NCI-H187 treated with DMSO at 0.1 percent for 48 hours (cell line): ENCODE measurements around the gene ECE1.
A peak's percentile ranks its signal among the peaks of the same experiment; 100 is the strongest.

Experiments used
- DNase-seq: peaks from one replicate; lab custom pipeline; 2025; lab: John Stamatoyannopoulos, UW

ECE1 gene

DNA sequence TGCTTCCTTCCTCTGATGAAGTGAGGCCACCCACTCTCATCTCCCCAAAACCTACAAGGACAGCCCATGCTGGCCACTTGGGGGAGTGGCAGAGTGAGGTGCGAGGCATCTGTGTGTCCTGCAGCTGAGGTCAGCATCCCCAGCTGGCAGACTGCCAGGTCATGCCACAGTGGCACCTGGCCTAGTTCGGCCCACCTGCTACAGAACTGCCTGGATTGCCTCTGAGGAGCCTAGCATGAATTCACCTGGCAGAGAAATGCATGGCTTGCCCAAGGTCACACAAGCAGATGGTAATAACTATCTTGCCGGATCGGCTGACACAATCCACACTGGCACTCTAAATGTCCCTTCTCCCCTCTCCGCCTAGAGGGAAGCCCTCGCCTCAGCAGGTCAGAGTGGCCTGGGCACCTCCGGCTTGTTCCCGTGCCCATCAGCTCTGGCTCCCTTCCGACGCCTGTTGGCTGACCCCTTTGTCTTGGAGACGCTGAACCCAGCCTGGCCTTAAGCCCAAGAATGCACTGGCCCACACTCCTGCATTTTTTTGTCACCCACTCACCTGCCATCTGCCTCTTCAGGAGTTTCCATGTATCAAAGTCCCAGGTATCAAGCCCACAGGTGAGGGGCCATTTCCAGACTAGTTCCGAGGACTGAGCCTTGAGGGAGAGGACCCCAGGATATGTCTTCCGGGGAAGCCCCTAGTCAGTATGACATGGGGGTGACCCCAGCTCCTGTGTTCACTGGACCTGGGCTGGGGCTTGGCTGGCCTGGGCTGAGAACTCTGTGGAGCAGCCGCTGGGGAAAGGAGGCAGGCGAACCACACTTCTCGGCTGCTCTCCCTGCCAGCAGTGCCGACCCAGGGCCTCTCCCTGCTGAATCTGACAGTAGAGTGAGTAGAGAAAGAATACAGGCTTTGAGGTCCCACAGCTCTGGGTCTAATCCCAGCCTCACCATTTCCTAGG lies 21.7 kb downstream of the ECE1 start:
- peak; percentile 21 for DNase-seq

DNA sequence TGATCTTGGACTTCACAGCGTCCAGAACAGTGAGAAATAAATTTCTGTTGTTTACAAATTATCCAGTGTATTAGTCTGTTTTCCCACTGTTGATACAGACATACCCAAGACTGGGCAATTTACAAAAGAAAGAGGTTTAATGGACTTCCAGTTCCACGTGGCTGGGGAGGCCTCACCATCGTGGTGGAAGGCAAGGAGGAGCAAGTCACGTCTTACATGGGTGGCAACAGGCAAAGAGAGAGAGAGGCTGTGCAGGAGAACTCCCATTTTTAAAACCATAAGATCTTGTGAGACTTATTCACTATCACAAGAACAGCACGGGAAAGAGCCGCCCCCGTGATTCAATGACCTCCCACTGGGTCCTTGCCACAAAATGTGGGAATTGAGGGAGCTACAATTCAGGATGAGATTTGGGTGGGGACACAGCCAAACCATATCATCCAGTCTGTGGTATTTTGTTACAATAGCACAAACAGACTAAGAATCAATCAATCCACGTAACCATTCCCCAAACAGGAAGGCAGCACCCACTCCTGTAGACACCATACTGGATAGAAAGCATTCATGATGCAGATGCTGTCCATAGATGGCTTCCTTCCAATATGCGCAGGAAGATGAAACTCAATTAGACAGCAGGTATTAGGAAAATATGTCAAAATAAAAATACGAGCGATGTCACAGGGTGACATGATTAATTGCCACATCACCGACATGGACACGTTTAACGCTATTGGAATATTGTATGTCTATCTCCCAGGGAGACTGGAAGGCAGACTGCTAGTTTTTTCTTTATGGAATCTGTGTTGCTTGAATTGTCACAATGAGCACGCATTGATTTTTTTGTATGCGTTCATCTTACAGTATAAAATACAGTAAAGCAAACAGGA lies 22.8 kb downstream of the ECE1 start:
- peak; percentile 34 for DNase-seq

DNA sequence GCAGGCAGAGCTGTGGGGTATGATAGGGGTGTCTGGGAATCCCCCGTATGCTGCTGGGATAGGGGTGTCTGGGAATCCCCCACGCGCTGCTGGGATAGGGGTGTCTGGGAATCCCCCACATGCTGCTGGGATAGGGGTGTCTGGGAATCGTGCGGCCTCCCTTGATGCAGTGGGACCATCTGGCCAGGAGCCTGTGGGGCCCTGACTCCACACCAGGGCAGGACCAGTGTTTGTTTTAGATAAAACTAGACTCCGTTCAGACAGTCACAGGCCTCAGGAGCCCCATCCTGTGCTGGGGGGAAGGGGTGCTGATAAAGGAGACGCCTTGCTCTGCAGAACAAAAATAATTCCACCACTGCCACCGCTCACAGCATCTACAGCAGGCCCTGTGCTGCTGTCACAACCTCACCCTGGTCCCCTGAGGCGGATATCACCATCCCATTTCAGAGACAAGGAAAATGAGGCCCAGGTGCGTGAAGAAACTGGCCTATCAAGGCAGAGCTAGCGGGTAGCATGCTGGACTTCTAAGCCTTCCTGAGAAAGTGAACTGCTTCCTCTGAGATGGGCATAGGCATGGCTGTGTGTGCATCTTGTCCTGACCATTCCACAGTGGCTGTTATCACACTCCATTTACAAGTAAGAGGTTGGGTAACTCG lies 24.0 kb downstream of the ECE1 start:
- no peak for DNase-seq

DNA sequence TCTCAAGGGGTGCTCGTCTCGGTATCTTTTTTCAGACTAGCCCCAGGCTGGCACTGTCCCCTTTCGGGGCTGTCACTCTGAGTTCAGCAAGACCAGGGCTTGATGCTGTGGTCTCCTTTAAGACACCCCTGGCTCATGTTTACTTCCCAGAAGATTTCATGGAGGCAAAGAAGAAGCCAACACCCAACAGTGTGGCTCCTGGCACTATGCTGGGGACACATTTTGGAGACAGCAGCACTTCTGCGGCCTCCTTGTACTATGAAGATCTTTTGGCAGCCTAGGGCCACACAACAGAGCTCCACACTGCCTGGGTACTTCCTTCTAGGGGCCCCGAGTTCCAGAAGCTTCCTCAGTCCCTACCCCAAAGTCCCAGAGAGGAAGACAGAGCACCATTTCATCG lies 24.6 kb downstream of the ECE1 start:
- no peak for DNase-seq

DNA sequence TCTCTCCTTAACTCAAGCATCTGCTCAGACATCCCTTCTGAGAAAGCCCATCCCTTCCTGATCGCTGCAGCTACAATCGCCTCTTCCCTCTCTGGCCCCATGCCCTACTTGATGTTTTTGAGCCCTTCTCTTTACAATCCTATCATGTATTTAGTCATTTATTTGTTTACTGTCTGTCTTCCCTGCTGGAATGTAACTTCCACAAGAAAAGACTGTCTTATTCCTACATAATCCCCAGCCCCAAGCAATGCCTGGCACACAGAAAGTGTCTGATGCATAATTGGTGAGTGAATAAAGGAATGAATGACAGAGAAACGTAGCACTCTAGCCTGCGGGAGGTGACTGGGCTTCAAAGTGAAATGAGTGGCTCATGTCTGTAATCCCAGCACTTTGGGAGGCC lies 25.4 kb downstream of the ECE1 start:
- no peak for DNase-seq

- no peak for DNase-seq
Measured at GRCh38 chr1:21263653-21264225, 26.5 kb downstream of the ECE1 start.

DNA sequence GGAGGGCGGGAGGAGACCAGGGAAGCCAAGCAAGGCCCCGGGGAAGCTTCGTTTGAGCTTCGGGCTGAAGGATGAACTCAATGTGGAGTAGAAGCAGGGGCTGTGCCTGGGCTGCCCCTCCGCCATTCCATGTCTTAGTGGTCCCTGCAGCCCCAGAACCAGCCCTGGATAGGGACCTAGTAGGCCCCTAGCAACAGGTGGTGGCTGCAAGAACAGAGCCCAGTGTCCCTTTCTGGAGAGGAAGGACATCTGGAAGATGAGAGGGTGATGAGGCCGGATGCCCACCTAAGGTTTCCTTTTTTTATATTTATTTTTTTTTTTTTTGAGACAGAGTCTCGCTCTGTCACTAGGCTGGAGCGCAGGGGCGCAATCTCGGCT lies 27.2 kb downstream of the ECE1 start:
- no peak for DNase-seq

DNA sequence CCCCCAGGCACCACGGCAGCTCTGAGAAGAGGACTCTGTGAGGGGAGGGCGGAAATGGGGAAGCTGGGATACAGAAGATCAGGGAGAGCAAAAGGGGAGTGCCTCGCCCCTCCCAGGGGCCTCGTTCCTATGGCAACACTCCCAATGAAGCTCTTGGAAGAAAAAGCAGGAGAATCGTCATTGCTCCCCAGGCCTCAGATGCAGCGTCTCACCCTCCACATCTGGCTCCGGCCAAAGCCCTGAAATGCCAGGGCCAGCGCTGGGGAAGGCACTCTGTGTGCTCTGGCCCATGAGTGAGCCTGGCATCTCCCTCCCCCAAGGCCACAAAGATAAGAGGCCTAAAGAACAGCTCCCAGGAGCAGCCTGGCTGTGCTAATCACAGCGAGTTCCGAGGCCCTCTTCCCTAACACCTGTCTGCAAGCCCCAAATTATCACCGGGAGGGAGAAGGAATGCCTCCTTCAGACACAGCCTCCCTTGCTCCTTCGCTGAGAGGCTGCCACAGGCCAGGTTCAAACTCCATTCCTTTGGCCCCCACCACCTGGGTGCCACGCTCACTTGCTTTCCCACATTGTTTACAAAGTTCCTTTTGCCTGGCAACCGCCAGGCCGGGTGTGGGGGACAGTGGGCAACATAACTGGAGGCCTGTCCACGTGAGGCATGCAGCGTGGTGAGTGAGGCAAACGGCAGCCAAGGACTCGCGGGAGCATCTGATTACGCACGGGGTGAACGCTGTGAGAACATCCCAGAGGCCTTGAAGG lies 27.8 kb downstream of the ECE1 start:
- DNase-seq: no peak

GRCh38 chr1:21261551-21262292 lies 28.5 kb downstream of the ECE1 start:
- no peak for DNase-seq

DNA sequence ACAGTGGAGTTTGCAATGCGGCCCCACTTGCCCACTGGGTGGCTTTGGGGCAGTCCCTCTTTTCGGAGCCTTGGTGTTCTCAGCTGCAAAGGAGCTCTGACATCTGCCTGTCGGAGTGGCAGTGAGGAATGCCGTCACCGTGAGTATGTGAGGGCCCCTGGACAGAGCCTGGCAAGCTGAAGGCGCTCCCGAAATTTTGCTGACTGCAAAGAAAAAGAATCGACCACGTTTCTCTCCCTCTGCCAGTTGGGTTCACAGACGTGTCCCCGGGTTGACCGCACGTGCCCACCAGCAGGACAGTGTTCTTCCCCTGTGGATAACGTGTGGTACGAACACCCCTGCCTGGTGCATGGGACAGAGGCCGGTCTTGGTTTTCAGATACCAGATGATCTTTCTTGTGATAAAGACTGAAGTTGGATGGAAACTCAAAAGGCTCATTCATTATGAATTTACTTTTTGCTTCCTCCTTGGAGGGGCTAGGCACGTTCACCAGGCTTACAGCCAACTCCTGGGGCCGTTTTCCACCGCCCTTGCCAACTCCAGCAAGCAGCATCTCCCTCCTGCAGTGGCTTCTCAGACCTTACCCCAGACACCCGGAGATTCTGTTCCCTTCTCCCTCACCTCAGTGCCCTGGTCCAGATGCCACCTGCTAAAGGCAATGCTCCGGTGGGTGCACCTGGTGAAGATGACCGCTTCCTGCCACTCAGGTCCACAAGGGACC lies 29.7 kb downstream of the ECE1 start:
- no peak for DNase-seq

DNA sequence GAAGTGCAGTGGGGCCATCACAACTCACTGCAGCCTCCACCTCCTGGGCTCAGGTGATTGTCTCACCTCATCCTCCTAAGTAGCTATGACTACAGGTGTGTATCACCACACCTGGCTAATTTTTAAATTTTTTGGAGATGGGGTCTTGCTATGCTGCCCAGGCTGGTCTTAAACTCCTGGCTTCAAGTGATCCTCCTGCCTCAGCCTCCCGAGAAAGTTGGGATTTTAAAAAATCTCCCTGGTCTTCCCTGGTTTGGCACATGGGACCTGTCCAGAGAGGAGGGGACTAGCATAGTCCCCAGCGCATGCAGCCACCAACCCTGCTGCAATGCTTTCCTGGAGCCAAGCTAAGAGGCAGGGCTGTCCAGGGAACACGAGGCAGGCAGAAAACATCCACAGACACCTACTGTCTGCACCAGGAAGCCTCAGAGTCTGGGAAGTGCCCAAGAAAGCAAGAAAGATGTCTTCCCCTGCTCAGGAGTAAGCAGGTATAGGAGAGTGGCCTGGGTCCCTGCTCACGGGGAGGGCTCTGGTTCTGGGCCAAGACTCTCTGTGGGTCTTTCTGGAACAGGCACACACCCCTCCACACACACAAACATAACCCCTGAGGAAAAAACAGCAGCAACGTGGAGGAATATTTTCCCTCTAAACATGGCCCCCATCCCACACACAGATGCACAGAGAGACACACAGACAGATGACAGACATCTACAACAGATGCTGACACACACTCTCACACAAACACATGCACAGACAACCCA lies 30.8 kb downstream of the ECE1 start:
- no peak for DNase-seq

DNA sequence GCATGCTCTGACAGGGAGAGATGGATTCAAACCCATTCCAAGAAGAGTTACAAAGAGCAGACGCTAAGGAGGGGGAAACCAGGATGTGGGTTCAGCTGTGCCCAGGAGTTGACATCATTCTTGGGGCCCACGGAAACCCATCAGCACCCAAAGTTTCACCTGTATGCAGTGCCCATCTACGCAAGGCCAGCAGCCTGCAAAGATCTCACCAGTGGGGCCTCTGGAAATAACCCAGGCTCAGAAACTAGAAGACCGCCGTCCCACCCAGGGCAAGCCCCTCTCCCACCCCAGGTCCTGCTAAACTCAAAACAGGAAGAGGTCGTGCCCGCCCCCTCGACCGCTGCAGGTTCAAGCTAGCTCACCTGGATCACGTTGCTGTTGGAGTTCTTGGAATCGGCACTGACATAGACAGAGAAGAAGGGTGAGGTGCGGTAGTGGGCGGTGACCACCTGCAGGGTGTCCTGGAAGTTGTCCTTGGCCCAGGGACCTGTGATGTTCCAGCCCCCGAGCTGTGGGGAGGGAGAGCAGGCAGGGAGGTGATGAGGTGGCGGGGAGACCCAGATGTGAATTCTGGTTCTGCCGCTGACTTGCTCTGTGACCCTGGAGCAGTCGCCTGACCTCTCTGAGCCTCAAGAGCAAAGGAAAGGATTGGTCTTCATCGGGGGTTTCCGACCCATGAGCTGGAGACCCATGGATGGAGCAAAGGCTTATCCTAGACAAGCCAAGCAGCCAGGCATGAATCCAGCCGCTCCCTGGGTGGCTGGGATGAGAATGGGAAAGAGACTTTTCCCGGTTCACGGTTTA lies 31.7 kb downstream of the ECE1 start:
- DNase-seq: no peak

GRCh38 chr1:21257431-21258135 lies 32.7 kb downstream of the ECE1 start:
- no peak for DNase-seq

DNA sequence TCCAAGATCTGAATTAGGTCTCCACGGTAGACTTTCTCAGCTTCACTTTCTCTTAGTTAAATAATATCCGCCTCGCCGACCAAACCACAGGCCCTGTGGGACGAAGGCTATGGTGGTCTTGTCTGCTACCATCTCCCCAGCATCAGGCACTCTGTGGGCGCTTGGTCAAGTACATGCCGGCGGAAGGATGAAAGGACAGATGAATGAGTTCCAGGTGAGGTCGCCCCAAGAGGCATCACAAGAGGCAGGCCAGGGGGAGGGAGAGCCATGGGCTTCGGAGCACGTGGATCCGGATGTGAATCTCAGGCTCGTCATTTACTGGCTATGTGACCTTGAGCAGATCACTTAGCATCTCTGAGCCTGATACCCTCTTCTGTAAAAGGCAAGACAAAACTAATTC lies 33.5 kb downstream of the ECE1 start:
- DNase-seq: no peak

DNA sequence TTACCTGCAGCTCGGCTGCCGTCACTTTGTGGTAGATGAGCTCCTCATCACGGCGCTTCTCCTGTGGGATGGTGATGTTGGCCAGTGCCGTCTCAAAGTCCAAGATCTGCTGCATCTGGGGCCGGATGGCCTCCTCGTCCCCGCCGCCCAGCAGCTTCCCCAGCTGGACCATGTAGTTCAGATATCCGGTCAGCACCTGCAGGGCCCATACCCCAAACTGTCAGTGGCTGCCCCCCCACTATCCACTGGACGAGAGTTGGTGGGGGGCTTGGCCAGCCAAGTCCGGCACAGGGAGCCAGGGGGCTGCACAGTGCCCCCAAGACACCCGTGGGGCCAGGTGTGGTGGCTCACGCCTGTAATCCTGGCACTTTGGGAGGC lies 34.3 kb downstream of the ECE1 start:
- DNase-seq: no peak

DNA sequence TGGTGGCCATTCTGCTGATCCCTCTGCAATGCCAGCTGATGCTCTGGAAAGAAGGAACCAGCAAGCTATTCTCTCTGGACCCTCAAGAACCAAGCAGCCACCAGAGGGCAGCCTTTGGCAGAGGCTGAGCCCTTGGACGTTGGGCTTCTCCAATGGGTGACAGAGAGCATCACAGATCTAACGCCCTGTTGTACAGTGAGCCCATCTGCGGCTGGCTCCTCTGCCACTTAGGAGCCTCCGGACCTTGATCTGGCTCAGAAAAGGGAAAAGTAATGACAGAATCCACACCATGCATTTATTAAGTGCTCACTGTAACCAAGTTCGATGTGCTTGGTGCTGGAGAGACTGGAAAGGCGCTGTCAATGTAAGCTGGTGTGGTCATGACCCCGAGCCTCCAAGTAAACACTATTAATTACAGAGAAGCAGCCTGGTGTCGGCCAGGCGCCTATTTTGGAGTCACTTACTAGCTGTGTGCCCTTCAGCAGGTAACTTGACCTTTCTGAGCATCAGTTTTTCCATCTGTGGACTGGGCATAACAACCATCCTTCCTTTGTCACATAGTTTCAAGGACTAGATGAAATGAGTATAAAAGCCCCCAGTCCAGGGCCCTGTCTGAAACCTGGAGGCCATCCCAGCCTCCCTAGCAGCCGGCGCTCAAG lies 34.9 kb downstream of the ECE1 start:
- DNase-seq: peak; percentile 21

GRCh38 chr1:21254335-21254951 lies 35.8 kb downstream of the ECE1 start:
- no peak for DNase-seq
